ENCODE results near the gene IYD. TPM values are rescaled to one million over a fixed set of nuclear protein-coding genes. Genes with fewer than 3 reads are reported as not detected.

IYD gene
- polyA plus RNA-seq, 2 of the 4 experiments (the other 2 are of a cell fraction): 0.08 TPM; not detected in 1

- TF ChIP-seq SREBF2 (IDR thresholded peaks at IDR 0.05) (no peak), MAFK (IDR thresholded peaks at IDR 0.05; ENCODE audit: partially characterized antibody) (no peak), HEYL (CRISPR knock-in tag; IDR thresholded peaks at IDR 0.05) (no peak), RCOR1 (IDR thresholded peaks at IDR 0.05; ENCODE audit: low read depth, low read length) (no peak), HDAC2 (IDR thresholded peaks at IDR 0.05) (no peak), SMC3 (IDR thresholded peaks at IDR 0.05) (no peak), HOXB5 (CRISPR knock-in tag; IDR thresholded peaks at IDR 0.05) (no peak), TP53 (CRISPR knock-in tag; IDR thresholded peaks at IDR 0.05) (no peak), KDM1A (IDR thresholded peaks at IDR 0.05; ENCODE audit: low read depth) (no peak), CBX8 (IDR thresholded peaks at IDR 0.05) (no peak)
- TF ChIP-seq, protein P1, sequence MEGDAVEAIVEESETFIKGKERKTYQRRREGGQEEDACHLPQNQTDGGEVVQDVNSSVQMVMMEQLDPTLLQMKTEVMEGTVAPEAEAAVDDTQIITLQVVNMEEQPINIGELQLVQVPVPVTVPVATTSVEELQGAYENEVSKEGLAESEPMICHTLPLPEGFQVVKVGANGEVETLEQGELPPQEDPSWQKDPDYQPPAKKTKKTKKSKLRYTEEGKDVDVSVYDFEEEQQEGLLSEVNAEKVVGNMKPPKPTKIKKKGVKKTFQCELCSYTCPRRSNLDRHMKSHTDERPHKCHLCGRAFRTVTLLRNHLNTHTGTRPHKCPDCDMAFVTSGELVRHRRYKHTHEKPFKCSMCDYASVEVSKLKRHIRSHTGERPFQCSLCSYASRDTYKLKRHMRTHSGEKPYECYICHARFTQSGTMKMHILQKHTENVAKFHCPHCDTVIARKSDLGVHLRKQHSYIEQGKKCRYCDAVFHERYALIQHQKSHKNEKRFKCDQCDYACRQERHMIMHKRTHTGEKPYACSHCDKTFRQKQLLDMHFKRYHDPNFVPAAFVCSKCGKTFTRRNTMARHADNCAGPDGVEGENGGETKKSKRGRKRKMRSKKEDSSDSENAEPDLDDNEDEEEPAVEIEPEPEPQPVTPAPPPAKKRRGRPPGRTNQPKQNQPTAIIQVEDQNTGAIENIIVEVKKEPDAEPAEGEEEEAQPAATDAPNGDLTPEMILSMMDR (IDR thresholded peaks at IDR 0.05): no peak
- TF ChIP-seq, protein P2, sequence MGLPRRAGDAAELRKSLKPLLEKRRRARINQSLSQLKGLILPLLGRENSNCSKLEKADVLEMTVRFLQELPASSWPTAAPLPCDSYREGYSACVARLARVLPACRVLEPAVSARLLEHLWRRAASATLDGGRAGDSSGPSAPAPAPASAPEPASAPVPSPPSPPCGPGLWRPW (IDR thresholded peaks at IDR 0.05): no peak
- ChIA-PET CTCF (no interaction called here), POLR2A (no interaction called here)
- Histone ChIP-seq H3K4me3 (no peak overlapping the region), H3K27ac (no peak overlapping the region), H3K9me3 (no peaks in the 10 kb centered on the region), H3K4me1 (peaks cover 22% of the 10 kb centered on the region), H3K4me2 (no peak overlapping the region)
- no peak for DNase-seq (ENCODE audit: low read depth in 1 of 2, low spot score in 1 of 2)
- no peak for FAIRE-seq
- WGBS (ENCODE audit: missing lambda C conversion rate): 23% methylated on average over 1 of the region's 1 CpG
- no peak for ATAC-seq
Observed at GRCh38 chr6:150353445-150353844, 15.4 kb upstream of the IYD start.

- DNase-seq (ENCODE audit: low read depth in 1 of 2, low spot score in 1 of 2): peak in 1 of 2 experiments; percentile 24
- 0 out of 2 replicates have a peak, but pooled peaks have one; percentile 20 for TF ChIP-seq FOSL2 (IDR thresholded peaks at IDR 0.05)
- no peak for TF ChIP-seq FOSL2 (CRISPR knock-in tag; IDR thresholded peaks at IDR 0.05)
- peak; percentile 62; the same call in 1 of the 2 replicates for TF ChIP-seq JUNB (IDR thresholded peaks at IDR 0.05)
- no peak for TF ChIP-seq EHF (CRISPR knock-in tag; IDR thresholded peaks at IDR 0.05)
- peak; percentile 45 to 64; a peak in 2 of 5 replicates for TF ChIP-seq EP300 (IDR thresholded peaks at IDR 0.05)
- peak in 1 of 2 experiments; percentile 20; a peak in 1 of 5 replicates for TF ChIP-seq JUN (IDR thresholded peaks at IDR 0.05)
- peak overlapping the region; percentile 69 to 72 for H3K27ac ChIP-seq
- H3K4me2 ChIP-seq: peak overlapping the region; percentile 34; the same call in 2 of the 3 replicates
- no peak overlapping the region for H3K4me3 ChIP-seq
- peak; percentile 74 to 77 for ATAC-seq
- ChIA-PET POLR2A (no interaction called here), CTCF (no interaction called here)
- FAIRE-seq: no peak
- H3K4me1 ChIP-seq: peaks cover 22% of the 10 kb centered on the region
- no peaks in the 10 kb centered on the region for H3K9me3 ChIP-seq
- WGBS (ENCODE audit: missing lambda C conversion rate): 6% methylated on average over 2 of the region's 2 CpGs
Observed at GRCh38 chr6:150354754-150355571, 13.8 kb upstream of the IYD start.

GRCh38 chr6:150355932-150356331 is 12.9 kb upstream of the IYD start:
- DNase-seq (ENCODE audit: low read depth in 1 of 2, low spot score in 1 of 2) (no peak), ATAC-seq (no peak), FAIRE-seq (no peak)
- WGBS (ENCODE audit: missing lambda C conversion rate): 63% methylated on average over 3 of the region's 4 CpGs
- H3K4me2 ChIP-seq: peak overlapping the region; percentile 28; the same call in 1 of the 3 replicates
- TF ChIP-seq FOXS1 (CRISPR knock-in tag; IDR thresholded peaks at IDR 0.05) (no peak), MAFK (IDR thresholded peaks at IDR 0.05; ENCODE audit: partially characterized antibody) (no peak), RFX5 (IDR thresholded peaks at IDR 0.05) (no peak), CHD2 (IDR thresholded peaks at IDR 0.05; ENCODE audit: low read length, partially characterized antibody) (no peak), HMGXB4 (CRISPR knock-in tag; IDR thresholded peaks at IDR 0.05; ENCODE audit: borderline replicate concordance) (no peak), SMC3 (IDR thresholded peaks at IDR 0.05) (no peak), JUNB (IDR thresholded peaks at IDR 0.05) (no peak)
- H3K4me3 ChIP-seq: no peak overlapping the region
- no peaks in the 10 kb centered on the region for H3K9me3 ChIP-seq
- ChIA-PET POLR2A (no interaction called here), CTCF (no interaction called here)
- H3K4me1 ChIP-seq: peaks cover 22% of the 10 kb centered on the region
- H3K27ac ChIP-seq: peak overlapping the region; percentile 65 to 72
